GM08714 (cell line): ENCODE data around the gene LRRC18.

ENCODE experiments used
- H3K4me3 ChIP-seq: fragments of 200-500 bp; sonication (Bioruptor generic); 2 replicates; pipeline ENCODE4 v1.5.1; 2014; ENCODE audit warnings: mild to moderate bottlenecking, low read length, inconsistent platforms
- ZNF274 ChIP-seq: IDR thresholded peaks from 2 replicates; pipeline ENCODE4 v1.6.1; 2012; ENCODE audit warnings: mild to moderate bottlenecking, low read depth, low read length

The LRRC18 gene

GRCh38 chr10:48958598-48959190 is 19.1 kb upstream of the LRRC18 start:
- TF ChIP-seq ZNF274: no peak
- no peak overlapping the region for H3K4me3 ChIP-seq

GRCh38 chr10:48957361-48958151 is 17.9 kb upstream of the LRRC18 start:
- no peak for TF ChIP-seq ZNF274
- H3K4me3 ChIP-seq: no peak overlapping the region

- no peak overlapping the region for H3K4me3 ChIP-seq
- TF ChIP-seq ZNF274: no peak
Measured at GRCh38 chr10:48951707-48952106, 12.1 kb upstream of the LRRC18 start.

GRCh38 chr10:48948470-48949037 is 8.9 kb upstream of the LRRC18 start:
- no peak overlapping the region for H3K4me3 ChIP-seq
- no peak for TF ChIP-seq ZNF274

DNA sequence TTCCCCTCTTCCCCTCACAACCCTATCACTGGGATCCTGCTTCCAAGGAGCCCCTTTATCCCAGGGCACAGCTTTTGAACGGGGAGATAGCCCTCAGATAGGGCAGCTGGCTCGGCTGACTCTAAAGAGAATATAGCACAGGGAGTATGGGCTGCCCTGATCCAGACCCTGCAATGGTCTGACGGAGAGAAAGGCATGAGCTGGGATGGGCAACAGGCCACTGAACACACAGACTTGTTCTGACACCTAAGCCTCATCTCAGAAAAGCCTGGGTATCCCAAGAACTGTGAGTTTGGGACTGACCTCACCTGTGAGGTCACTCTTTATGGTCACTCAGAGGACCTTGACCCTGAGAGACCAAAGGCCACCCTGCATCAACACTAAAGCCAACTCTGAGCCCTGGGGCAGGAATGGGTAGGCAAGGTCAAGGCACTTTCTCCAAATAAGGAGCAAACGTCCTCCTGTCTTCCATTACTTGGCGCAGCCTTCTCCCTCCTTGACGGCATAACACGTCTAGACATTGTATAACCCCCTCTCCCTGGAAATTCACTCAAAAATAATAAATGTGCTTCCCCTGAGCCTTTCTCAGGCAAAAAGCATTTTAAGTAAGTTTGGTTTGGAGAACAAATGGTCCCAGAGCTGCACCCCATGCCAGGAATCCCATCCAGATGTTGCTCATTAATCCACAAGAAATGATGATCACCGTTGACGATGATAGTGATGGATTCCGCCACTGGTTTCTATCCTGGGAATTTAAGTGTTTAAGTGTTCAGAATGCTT is 8.2 kb upstream of the LRRC18 start:
- H3K4me3 ChIP-seq: no peak overlapping the region
- TF ChIP-seq ZNF274: no peak

GRCh38 chr10:48946891-48947500 is 7.4 kb upstream of the LRRC18 start:
- TF ChIP-seq ZNF274: no peak
- no peak overlapping the region for H3K4me3 ChIP-seq

- no peak overlapping the region for H3K4me3 ChIP-seq
- TF ChIP-seq ZNF274: no peak
Measured at GRCh38 chr10:48946332-48946731, 6.7 kb upstream of the LRRC18 start.

DNA sequence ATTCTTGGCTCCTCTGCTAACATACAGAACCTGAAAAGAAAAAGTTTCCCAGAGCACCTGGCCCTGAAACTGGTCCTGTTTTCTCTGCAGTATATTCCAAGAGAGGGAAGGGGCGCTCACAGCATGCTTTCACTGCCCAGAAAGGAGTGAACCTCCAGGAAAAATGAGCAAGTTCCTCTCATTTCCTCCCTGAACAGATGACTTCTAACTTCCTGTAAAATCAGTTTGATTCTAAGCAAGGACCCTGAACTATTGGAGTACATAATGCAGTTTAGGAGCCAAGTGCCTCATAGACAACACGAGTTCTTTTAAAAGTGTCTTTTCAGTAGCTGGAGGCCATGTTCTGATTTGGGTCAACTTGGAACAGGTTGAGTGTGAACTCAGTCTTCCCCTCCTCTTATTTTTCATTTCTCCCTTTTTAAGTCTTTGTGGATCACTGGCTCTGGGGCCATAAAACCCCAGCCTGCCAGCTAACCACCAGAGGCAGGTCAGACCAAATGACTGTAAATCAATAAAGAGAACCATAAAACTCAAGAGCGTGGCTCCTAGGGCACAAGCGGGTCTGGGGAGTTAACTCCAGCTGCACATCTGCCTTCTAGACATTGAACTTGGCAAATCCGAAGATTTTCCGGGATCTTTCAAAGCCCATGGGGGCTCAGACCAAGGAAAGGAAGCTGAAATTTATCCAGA is 5.9 kb upstream of the LRRC18 start:
- no peak overlapping the region for H3K4me3 ChIP-seq
- no peak for TF ChIP-seq ZNF274

DNA sequence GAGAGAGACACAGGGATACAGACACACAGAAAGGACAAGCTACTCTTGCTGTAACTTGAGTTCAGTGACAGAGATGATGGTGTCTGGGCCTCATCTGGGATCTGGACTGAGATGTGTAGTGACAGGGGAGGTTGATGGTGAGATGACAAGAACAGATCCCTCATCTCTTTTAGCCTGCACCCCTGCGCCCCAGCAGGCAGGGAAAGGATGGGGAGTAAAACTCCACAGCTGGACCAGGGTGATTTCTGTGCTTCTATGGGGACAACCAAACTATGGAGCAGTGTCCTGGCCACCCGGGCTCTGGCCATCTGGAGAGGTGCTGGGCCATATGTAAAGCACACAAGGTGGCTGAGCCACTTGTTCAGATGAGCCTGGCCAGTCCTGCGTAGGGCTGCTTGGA is 4.5 kb upstream of the LRRC18 start:
- no peak overlapping the region for H3K4me3 ChIP-seq
- TF ChIP-seq ZNF274: no peak

DNA sequence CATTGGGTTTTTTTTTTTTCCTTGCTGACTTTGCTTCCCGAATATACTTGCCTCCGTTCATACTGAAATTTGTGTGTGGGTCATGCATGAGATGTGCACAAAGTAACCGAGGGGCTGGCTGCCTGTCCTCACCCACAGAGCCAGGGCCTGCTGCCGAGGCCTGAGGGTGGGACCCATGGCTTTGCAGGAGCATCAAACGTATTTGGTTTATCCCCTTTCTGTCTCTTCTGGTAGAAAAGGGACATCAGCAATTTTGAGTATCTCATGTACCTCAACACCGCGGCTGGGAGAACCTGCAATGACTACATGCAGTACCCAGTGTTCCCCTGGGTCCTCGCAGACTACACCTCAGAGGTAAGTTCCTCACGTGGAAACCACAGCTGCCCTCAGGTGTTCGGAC is 3.5 kb upstream of the LRRC18 start:
- TF ChIP-seq ZNF274: no peak
- H3K4me3 ChIP-seq: no peak overlapping the region

- no peak overlapping the region for H3K4me3 ChIP-seq
- no peak for TF ChIP-seq ZNF274
Measured at GRCh38 chr10:48941427-48942075, 1.9 kb upstream of the LRRC18 start.

- no peak for TF ChIP-seq ZNF274
- H3K4me3 ChIP-seq: no peak overlapping the region
Measured at GRCh38 chr10:48940958-48941357, 1.3 kb upstream of the LRRC18 start.

GRCh38 chr10:48940372-48940771 is 732 bp upstream of the LRRC18 start:
- H3K4me3 ChIP-seq: no peak overlapping the region
- no peak for TF ChIP-seq ZNF274
